Stimulated activated CD4-positive, alpha-beta T cell treated with anti-CD3 and anti-CD28 coated beads, TNF-alpha, amount 100 ng/mL, for 1 hour (primary cell): Measurements from ENCODE around the gene LAPTM4A.
"Not testable (repeated sequence)": the region's sequence is repeated elsewhere in the genome, so short reads cannot be mapped to it uniquely, and the experiment has no call there.

Experiments used
- DNase-seq, 3 donors: peaks; one replicate each; pipeline ENCODE4 v3.0.0-alpha.2; 2020; ENCODE audit warnings: low read depth in 3 of 3, low spot score in 1 of 3

Gene LAPTM4A

DNA sequence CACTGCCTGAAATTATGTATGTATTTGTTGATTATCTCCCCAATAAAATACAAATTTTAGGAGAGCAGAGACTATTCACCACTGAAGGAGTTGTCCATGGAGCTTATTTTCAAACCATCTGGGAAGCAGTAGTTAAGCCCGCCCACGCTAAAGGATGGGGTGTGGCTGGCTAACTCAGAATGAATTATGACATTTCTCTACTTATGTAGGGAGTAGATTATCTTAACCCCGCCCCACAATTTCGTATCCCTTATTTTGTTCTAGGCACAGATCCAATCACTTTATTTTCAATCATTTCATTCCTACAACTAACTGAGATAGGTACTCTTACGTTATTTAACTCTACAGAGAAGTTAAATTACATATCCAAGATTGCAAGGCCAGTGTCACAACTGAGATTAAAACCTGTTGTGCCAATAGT is 1.4 kb upstream of the LAPTM4A start:
- no peak for DNase-seq

DNA sequence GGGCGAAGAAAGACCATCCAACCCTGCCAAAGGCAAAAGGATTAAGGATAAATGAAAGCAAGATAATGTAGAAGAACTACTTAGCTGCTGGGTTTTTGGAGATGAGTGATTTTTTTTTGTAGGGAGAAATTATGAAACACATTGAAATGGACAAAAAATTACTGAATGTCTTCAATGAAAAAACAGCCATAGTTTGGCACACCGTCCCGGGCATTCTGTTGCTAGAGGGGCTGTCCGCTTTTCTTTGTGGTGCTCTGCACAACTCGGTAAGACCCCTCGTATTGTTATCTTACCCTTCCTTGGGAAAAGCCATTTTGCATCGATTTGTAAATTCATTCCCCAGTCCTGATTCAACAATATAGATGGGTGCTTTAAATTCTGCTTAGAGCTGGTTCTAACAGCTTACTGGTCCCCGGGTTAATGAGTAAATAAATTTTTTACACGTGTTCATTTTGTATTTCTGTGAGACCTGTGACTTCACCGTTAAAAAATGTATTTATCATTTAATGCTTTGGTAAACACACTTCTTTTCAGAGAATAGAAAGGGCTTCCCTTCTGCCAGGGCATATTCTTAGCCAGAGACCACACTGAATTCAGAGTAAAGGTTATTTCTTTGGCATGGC is 912 bp upstream of the LAPTM4A start:
- DNase-seq = no peak

DNA sequence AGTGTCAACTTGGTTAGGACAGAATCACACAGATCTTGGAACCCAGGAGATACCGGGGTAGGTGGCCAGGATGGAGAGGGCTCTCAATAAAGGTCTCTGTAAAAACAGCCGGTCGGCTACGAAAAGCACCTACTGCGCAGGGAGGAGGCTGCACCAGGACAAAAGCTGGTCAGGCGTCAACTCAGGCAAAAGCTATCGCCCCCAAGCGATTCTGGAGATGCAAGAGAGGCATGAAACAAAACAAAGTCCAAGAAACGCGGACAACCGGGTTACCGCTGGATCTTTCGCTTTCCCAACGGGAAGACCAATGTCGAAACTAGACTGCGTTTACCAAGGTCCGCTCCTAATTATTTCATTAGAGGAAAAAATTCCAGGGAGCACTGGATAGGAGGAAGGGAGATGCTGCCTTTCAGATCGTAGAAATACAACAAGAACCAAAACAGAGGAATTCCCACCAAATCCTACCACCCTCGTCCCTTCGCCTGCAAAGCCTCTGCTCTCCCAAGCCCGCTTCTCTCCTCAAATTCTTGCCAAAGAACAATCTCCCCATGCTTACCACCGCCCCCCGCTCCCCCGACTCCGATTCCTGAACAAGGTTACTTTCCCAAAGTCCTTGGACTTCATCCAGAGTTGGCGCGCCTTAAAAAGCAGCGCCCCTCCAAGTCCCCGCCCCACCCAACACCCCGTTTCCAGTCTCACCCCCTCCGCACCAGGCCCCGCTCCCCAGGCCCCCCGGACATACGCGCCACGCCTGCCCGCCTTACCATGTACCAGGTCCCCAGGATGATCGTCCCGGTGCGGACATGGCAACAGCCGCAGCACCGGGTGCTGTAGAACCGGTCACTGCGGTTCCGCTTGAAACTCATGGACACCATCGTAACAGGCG is 539 bp downstream of the LAPTM4A start:
- DNase-seq = peak in 1 of 3 donors; percentile 4

DNA sequence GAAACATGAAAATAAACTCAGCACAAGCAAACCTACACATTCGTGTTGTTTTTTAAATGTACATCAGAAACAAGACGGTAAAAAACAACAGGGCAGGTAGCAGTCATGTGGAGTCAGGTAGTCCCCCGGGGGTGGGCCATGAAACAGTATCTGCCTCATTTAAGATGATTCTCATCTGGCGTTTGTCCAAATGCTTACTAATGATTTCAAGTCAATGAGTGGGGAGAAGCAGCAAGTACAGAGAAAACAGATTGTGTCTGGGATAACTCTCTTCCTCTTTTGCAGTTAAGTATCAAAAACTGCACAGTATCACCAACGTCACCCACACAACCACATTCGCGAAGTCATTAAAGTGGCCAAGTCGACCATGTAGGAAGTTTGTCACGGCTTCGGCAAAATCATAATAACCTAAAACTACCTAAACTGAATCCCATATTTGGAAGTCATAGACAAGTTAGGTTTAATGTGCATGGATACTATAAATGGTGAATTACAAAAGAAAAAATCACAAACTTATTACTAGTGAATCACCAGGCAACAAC is 1.3 kb downstream of the LAPTM4A start:
- DNase-seq = no peak

GRCh38 chr2:20049637-20050036 is 1.8 kb downstream of the LAPTM4A start:
- DNase-seq = no peak

DNA sequence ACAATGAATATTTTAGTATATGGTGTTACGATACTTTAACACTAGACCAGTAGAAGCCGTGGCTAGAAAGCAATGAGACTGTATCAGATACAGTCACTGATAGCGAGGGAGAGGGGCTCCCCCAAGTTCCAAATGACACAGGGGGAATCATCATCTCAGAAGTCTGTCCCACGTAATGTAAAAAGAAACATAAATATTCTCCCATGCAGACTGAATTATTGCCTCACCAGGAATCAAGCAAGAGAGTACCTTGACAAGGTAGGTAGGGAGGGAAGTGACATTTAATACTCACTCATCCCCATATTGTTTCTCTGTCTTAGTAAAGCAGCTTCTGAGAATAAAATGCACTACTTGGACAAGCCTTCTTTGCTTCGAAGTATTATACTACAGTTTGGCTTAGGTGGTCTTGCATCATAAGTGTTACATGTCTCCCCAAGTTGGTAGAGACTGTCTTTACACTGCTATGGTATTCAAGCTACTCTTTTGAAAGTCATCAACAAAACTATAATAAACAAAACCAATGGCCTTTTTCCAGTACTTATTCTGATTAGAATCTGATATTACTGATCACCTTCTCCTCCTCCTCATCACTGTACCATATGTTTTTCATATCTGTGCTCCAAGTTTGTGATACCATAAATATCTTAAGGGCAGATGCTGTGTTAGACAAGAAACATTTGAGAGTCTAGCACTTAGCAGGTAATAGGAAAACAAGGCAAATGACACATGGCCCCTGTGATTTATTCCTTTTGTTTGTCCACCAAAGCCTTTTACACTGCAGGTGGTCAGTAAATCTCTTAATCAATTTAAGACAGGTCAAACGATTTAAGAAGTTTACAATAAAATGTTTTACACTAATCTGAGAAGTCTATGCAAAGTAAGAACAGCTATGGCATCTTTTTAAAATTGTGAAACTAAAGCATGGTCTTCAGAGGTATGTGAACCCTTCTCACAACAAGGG is 2.7 kb downstream of the LAPTM4A start:
- DNase-seq = no peak

GRCh38 chr2:20045712-20046292 is 5.6 kb downstream of the LAPTM4A start:
- DNase-seq = not testable (repeated sequence)

DNA sequence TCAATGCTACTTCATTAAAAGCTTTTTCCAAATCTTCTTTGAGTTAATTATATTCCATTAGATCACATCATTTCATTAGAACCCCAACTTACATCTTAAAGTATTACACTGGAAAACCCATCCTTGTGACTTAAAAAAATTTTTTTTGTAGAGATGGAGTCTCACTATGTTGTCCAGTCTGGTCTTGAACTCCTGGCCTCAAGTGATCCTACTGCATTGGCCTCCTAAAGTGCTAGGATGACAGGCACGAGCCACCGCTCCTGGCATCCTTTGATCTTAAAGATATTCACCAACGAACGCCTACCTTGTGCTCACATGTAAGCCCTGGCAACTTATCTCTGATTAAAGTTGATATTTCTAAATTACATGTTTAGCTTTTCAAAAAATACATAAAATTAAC is 6.7 kb downstream of the LAPTM4A start:
- no peak for DNase-seq

DNA sequence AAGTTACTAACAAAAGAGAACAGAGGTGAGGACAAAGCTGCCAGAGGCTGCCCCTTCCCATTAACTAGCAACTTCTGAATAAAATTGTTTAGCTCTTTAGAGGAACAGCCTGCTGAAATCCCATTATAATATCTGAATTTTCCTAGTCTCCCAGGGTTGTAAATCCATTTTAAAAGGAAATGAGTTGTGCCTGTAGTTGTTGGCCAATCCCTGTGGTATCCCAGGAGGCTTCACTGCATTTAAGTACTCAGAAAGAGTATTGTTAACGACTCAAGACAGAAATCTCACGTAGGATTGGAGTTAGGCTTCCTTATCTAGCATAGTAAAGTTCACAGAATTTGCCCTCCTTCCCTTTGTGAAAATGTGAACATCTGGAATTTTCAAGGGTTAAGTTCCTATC is 8.9 kb downstream of the LAPTM4A start:
- no peak for DNase-seq

- no peak for DNase-seq
Measured at GRCh38 chr2:20040489-20041172, 10.8 kb downstream of the LAPTM4A start.

- DNase-seq = no peak
Measured at GRCh38 chr2:20037660-20038059, 13.8 kb downstream of the LAPTM4A start.

DNA sequence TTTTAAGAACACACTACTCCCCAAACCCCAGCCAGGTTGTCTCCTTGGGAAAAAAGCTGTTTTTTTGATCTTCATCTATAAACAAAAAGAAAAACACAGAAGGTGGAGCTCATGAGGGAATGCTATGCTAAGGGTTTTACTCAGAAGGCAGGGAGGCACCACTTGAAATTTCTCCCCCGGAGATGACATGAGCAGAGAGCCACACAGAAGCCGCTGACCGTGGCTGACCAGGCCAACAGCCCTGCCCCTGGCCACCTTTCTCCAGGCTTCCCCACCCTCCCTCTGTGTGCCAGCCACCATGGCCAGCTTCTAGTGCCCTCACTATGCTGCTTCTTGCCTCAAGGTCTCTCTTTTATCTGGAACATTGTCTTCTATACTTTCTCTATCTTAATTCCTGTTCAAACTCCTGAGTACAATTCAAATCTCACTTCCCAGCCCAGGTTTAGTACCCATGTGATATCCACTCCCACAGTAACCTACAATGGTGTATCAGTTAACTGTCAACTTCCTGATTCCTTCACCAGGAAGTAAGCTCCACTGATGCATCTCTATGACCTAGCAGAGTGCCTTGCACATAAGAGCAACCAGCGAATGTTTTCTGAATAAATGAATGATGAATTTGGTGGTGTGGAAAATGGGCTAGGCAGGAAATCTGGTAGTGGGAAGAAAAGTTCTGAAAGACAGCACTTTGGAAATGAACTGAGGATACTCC is 15.3 kb downstream of the LAPTM4A start:
- DNase-seq = no peak

- no peak for DNase-seq
Measured at GRCh38 chr2:20034821-20035220, 16.6 kb downstream of the LAPTM4A start.

GRCh38 chr2:20034218-20034617 is 17.2 kb downstream of the LAPTM4A start:
- no peak for DNase-seq

- DNase-seq = no peak
Measured at GRCh38 chr2:20033322-20033721, 18.1 kb downstream of the LAPTM4A start.

- DNase-seq = no peak
Measured at GRCh38 chr2:20030224-20030623, 21.2 kb downstream of the LAPTM4A start.

DNA sequence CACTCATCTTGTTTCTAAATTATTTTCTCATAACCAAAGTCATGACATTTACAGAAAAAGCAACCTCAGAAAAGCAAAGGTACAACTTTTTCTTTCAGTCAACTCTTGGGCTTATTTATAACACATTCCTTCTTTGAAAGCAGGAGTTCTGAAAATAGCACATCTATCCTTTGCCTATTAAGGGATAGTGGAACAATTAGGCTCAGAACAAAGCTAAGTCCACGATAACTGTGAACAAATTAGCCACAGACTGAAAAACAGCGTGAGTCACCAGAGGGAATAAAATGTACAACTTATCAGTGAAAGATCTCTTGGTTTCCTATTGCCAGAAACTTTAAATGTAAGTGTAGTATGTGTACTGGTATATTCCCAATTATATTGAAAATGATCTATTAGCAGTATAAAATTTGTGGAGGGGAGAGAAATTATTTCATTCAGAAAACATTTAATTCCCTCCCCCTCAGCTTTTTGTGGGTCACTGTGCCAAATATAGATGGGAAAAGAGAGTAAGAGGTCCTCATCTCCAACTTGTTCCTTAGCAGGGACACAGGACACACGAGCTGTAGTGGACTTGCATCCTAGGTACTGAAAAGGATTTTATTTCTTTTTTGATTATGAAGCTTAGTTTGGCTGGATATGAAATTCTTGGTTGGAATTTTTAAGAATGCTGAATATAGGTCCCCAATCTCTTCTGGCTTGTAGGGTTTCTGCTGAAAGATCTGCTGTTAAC is 23.6 kb downstream of the LAPTM4A start:
- no peak for DNase-seq

GRCh38 chr2:20027260-20027677 is 24.2 kb downstream of the LAPTM4A start:
- no peak for DNase-seq
